EL (cell line): Measurements from ENCODE around the gene ERLEC1.
"Not testable (repeated sequence)": the region's sequence is repeated elsewhere in the genome, so short reads cannot be mapped to it uniquely, and the experiment has no call there.

Source experiments
- DNase-seq: peaks from one replicate; pipeline ENCODE4 v3.0.0-alpha.2; 2016

ERLEC1 gene

GRCh38 chr2:53784436-53784835 is 2.4 kb upstream of the ERLEC1 start:
- peak; percentile 8 for DNase-seq

- DNase-seq: peak; percentile 19
Measured at GRCh38 chr2:53785366-53785765, 1.5 kb upstream of the ERLEC1 start.

- DNase-seq: no peak
Measured at GRCh38 chr2:53786352-53786704, 516 bp upstream of the ERLEC1 start.

- DNase-seq: peak; percentile 35
Measured at GRCh38 chr2:53787614-53788289, 908 bp downstream of the ERLEC1 start.

GRCh38 chr2:53793261-53793660 is 6.4 kb downstream of the ERLEC1 start:
- no peak for DNase-seq

GRCh38 chr2:53793821-53794220 is 7.0 kb downstream of the ERLEC1 start:
- DNase-seq: no peak

- DNase-seq: no peak
Measured at GRCh38 chr2:53801547-53801946, 14.7 kb downstream of the ERLEC1 start.

- no peak for DNase-seq
Measured at GRCh38 chr2:53802617-53803151, 15.8 kb downstream of the ERLEC1 start.

- DNase-seq: no peak
Measured at GRCh38 chr2:53811601-53812000, 24.8 kb downstream of the ERLEC1 start.

GRCh38 chr2:53813151-53813550 is 26.3 kb downstream of the ERLEC1 start:
- DNase-seq: no peak

- DNase-seq: no peak
Measured at GRCh38 chr2:53818854-53819435, 32.1 kb downstream of the ERLEC1 start.

- DNase-seq: no peak
Measured at GRCh38 chr2:53819634-53820033, 32.8 kb downstream of the ERLEC1 start.

GRCh38 chr2:53820048-53820447 is 33.2 kb downstream of the ERLEC1 start:
- no peak for DNase-seq

- no peak for DNase-seq
Measured at GRCh38 chr2:53820711-53821110, 33.9 kb downstream of the ERLEC1 start.

- DNase-seq: no peak
Measured at GRCh38 chr2:53821810-53822209, 35.0 kb downstream of the ERLEC1 start.

GRCh38 chr2:53823639-53824038 is 36.8 kb downstream of the ERLEC1 start:
- not testable (repeated sequence) for DNase-seq

GRCh38 chr2:53826030-53826410 is 39.2 kb downstream of the ERLEC1 start:
- no peak for DNase-seq

GRCh38 chr2:53826587-53827397 is 39.9 kb downstream of the ERLEC1 start:
- no peak for DNase-seq

GRCh38 chr2:53827398-53828175 is 40.7 kb downstream of the ERLEC1 start:
- DNase-seq: no peak

GRCh38 chr2:53828331-53828730 is 41.5 kb downstream of the ERLEC1 start:
- DNase-seq: no peak

- DNase-seq: no peak
Measured at GRCh38 chr2:53829273-53829979, 42.6 kb downstream of the ERLEC1 start.

GRCh38 chr2:53829980-53830290 is 43.1 kb downstream of the ERLEC1 start:
- DNase-seq: not testable (repeated sequence)

GRCh38 chr2:53840580-53840979 is 53.7 kb downstream of the ERLEC1 start:
- no peak for DNase-seq
